ENCODE measurements around the gene KLK12. TPM values are rescaled to one million over a fixed set of nuclear protein-coding genes. Genes with fewer than 3 reads are reported as not detected.

The KLK12 gene
- total RNA-seq, 1 experiment from 2014 or later = not detected

DNA sequence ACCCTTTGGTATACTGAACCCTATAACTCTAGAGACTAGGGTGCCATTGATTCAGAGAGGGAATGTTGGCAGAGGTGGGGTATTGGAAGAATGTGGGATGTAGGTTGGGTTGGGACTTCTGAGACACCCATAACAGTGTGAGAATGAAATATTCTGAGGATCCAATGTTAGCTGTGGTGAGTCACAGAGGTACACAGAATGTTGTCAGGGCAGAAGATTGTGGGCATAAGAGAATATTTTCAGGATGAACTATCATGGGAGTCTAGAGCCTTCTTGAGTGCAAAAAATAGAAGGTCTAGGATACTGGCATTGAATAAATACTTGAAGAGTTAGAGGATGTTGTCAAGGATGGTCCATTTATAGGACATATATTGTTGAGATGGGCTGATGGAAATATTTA, 21.1 kb upstream of the KLK12 start:
- DNase-seq (peak; percentile 68), ATAC-seq (peak; percentile 70)
- Histone ChIP-seq H3K4me1 (ENCODE audit: insufficient read depth, low read length) (no peaks in the 10 kb centered on the region), H3K4me2 (ENCODE audit: low read length) (no peak overlapping the region), H3K9me3 (ENCODE audit: low read length) (no peaks in the 10 kb centered on the region), H2AFZ (ENCODE audit: low read length) (no peak overlapping the region), H3F3A (ENCODE audit: low read length, unreplicated experiment) (no peaks in the 10 kb centered on the region), H3K79me2 (ENCODE audit: low read length) (no peaks in the 10 kb centered on the region), H3K4me3 (ENCODE audit: low read length) (no peak overlapping the region), H3K9me2 (replicated peaks; ENCODE audit: low read length) (no peaks in the 10 kb centered on the region), H3K36me3 (ENCODE audit: low read depth, low read length) (no peaks in the 10 kb centered on the region), H3K27ac (ENCODE audit: low read length) (no peak overlapping the region), H3K9ac (ENCODE audit: low read length) (no peak overlapping the region), H4K20me1 (ENCODE audit: low read length) (no peaks in the 10 kb centered on the region), H3K27me3 (ENCODE audit: low read length) (peaks cover 22% of the 10 kb centered on the region)
- intact Hi-C loops (cut with micrococcal nuclease) = no loop called here
- ChIA-PET CTCF (no interaction called here), POLR2A (ENCODE audit: unreplicated experiment) (no interaction called here)
- TF ChIP-seq, protein P1, sequence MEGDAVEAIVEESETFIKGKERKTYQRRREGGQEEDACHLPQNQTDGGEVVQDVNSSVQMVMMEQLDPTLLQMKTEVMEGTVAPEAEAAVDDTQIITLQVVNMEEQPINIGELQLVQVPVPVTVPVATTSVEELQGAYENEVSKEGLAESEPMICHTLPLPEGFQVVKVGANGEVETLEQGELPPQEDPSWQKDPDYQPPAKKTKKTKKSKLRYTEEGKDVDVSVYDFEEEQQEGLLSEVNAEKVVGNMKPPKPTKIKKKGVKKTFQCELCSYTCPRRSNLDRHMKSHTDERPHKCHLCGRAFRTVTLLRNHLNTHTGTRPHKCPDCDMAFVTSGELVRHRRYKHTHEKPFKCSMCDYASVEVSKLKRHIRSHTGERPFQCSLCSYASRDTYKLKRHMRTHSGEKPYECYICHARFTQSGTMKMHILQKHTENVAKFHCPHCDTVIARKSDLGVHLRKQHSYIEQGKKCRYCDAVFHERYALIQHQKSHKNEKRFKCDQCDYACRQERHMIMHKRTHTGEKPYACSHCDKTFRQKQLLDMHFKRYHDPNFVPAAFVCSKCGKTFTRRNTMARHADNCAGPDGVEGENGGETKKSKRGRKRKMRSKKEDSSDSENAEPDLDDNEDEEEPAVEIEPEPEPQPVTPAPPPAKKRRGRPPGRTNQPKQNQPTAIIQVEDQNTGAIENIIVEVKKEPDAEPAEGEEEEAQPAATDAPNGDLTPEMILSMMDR (conservative IDR thresholded peaks at IDR 0.05; ENCODE audit: low read depth, low read length) = no peak
- no TSS peak for BruUV-seq (replicated peaks)

DNA sequence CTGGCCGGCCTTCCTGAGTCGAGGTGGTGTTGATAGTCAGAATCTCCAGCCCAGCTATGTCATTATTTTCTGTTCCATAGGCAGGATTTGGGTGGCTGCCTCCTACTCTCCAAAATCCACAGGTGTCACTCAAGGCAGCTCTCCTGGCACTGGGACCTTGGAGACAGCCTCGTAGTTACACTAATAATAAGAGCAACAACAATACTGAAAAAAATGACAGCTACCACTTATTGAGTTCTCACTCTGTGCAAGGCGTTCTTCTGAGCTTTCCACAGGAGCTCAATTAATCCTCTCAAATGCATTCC, 12.2 kb upstream of the KLK12 start:
- no peak overlapping the region for H3K27ac ChIP-seq (ENCODE audit: low read length)
- no peaks in the 10 kb centered on the region for H3K36me3 ChIP-seq (ENCODE audit: low read depth, low read length)
- no peak overlapping the region for H3K4me3 ChIP-seq (ENCODE audit: low read length)
- H3K9me3 ChIP-seq (ENCODE audit: low read length) = no peaks in the 10 kb centered on the region
- CTCF ChIA-PET = interaction anchor here (0.7 kb wide), 1 partner anchor 111 kb away, joined by 4 read pairs; no protein-coding TSS in a partner anchor
- H3K4me2 ChIP-seq (ENCODE audit: low read length) = no peak overlapping the region
- TF ChIP-seq, protein P1 (conservative IDR thresholded peaks at IDR 0.05; ENCODE audit: low read depth, low read length) = no peak
- no peak for TF ChIP-seq EZH2phosphoT487 (IDR thresholded peaks at IDR 0.05; ENCODE audit: borderline replicate concordance, low read length)
- TF ChIP-seq EZH2 (IDR thresholded peaks at IDR 0.05; ENCODE audit: low read length, unreplicated experiment) = no peak
- no peaks in the 10 kb centered on the region for H3K4me1 ChIP-seq (ENCODE audit: insufficient read depth, low read length)
- no peaks in the 10 kb centered on the region for H4K20me1 ChIP-seq (ENCODE audit: low read length)
- no TSS peak for BruUV-seq (replicated peaks)
- ATAC-seq (no peak), DNase-seq (no peak)
- POLR2A ChIA-PET (ENCODE audit: unreplicated experiment) = no interaction called here
- no peak overlapping the region for H2AFZ ChIP-seq (ENCODE audit: low read length)
- no peaks in the 10 kb centered on the region for H3K27me3 ChIP-seq (ENCODE audit: low read length)
- intact Hi-C loops (cut with micrococcal nuclease) = no loop called here
- no peak overlapping the region for H3K9ac ChIP-seq (ENCODE audit: low read length)
- H3F3A ChIP-seq (ENCODE audit: low read length, unreplicated experiment) = no peaks in the 10 kb centered on the region
- no peaks in the 10 kb centered on the region for H3K79me2 ChIP-seq (ENCODE audit: low read length)
- H3K9me2 ChIP-seq (replicated peaks; ENCODE audit: low read length) = no peaks in the 10 kb centered on the region

DNA sequence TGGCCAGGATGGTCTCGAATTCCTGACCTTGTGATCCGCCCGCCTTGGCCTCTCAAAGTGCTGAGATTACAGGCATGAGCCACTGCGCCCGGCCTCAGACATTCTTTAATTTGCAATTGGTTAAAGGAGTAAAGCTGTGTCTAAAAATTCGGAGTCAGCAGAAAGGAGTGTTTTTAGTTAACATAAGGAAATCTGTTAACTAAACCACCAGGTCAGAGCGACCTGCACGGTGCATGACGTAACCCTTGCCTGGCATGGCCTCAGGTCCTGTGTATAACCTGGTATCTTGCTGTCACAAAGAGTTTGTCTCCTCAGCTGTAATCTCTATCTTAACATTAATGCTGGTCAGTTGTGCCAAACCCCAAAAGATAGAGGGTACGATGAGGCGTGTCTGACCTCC, 9.5 kb upstream of the KLK12 start:
- Histone ChIP-seq H3K4me3 (ENCODE audit: low read length) (no peak overlapping the region), H3F3A (ENCODE audit: low read length, unreplicated experiment) (no peaks in the 10 kb centered on the region), H3K27me3 (ENCODE audit: low read length) (no peaks in the 10 kb centered on the region), H3K27ac (ENCODE audit: low read length) (no peak overlapping the region), H3K9ac (ENCODE audit: low read length) (no peak overlapping the region), H3K4me2 (ENCODE audit: low read length) (no peak overlapping the region), H4K20me1 (ENCODE audit: low read length) (no peaks in the 10 kb centered on the region), H3K36me3 (ENCODE audit: low read depth, low read length) (no peaks in the 10 kb centered on the region), H2AFZ (ENCODE audit: low read length) (no peak overlapping the region), H3K9me2 (replicated peaks; ENCODE audit: low read length) (no peaks in the 10 kb centered on the region), H3K4me1 (ENCODE audit: insufficient read depth, low read length) (no peaks in the 10 kb centered on the region), H3K9me3 (ENCODE audit: low read length) (no peaks in the 10 kb centered on the region), H3K79me2 (ENCODE audit: low read length) (no peaks in the 10 kb centered on the region)
- intact Hi-C loops (cut with micrococcal nuclease) = no loop called here
- POLR2A ChIA-PET (ENCODE audit: unreplicated experiment) = no interaction called here
- ATAC-seq (no peak), DNase-seq (no peak)
- CTCF ChIA-PET = no interaction called here
- no peak for TF ChIP-seq EZH2 (IDR thresholded peaks at IDR 0.05; ENCODE audit: low read length, unreplicated experiment)
- TF ChIP-seq, protein P1 (conservative IDR thresholded peaks at IDR 0.05; ENCODE audit: low read depth, low read length) = no peak
- no peak for TF ChIP-seq EZH2phosphoT487 (IDR thresholded peaks at IDR 0.05; ENCODE audit: borderline replicate concordance, low read length)
- no TSS peak for BruUV-seq (replicated peaks)
